Transverse colon (tissue), 4 donors: ENCODE measurements around the gene KCNE1.

Source experiments
- CTCF ChIP-seq, 5 experiments: fragments of 200-600 bp in 3 of 5; fragments of 450-650 bp in 2 of 5; sonication (generic) in 3 of 5; IDR thresholded peaks; 1 replicate in 2 of 5; 2 replicates in 3 of 5; pipeline ENCODE4 v1.5.1; 2016 to 2017; ENCODE audit warnings: antibody characterized with exemption in 5 of 5, inconsistent platforms in 3 of 5, mild to moderate bottlenecking in 2 of 5, moderate library complexity in 1 of 5
- POLR2A ChIP-seq: fragments of 450-650 bp; IDR thresholded peaks from one replicate; pipeline ENCODE4 v1.6.1; 2016; ENCODE audit warnings: antibody characterized with exemption, mild to moderate bottlenecking, moderate library complexity
- POLR2AphosphoS5 ChIP-seq, 3 donors: sonication (generic); formaldehyde crosslinking; IDR thresholded peaks; one replicate each; pipeline ENCODE4 v1.6.1; 2016; ENCODE audit warnings: antibody characterized with exemption in 3 of 3

GRCh38 chr21:34523019-34523555 lies 11.1 kb upstream of the KCNE1 start:
- no peak for TF ChIP-seq CTCF (IDR thresholded peaks at IDR 0.05)
- TF ChIP-seq POLR2A, result no peak
- TF ChIP-seq POLR2AphosphoS5 (IDR thresholded peaks at IDR 0.05), result peak in 1 of 3 donors; percentile 2
